ENCODE data around the gene SP9.

SP9 gene

DNA sequence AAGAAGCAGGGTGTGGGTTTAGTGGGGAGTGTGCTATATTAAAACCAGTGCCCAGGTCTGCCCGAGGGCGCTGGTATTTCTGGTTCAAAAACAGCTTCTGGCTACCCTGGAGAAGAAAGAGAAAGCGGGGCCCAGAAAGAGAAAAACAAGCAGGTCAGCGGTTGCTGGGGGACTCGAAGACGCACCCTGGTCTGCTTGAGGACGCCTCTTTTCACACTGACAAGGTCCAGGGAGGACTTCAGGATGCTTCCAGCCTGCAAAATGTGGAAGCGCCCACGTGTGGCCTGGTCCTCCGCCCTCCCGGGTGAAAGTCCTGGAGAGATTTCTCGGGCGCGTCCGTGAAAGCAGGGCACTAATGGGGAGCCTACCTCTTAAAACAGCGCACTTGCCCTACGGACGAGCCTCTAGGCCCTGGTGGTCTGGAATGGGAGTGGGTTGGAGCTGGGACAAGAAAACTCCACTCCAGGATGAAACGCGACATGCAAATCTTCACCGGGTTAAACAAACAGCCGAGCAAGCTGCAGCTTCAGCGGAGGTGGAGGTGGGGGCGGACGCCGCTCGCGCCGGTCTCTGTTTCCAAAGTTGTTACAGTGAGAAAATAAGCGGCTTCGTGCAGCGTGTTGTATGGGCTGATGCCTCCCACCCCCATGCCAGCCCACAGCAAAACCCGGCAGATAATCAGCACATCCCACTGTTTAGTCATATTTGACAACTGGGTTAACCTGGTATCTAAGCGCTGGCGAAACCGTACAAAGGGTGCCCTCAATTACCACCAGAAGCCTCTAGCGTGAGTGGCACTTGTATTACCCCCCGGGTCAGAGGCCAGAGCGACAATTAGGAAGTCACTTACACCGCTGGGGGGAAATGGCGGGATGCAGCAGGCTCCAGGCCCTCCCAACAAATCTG lies 1.1 kb upstream of the SP9 start:
- peak; percentile 35 for DNase-seq

DNA sequence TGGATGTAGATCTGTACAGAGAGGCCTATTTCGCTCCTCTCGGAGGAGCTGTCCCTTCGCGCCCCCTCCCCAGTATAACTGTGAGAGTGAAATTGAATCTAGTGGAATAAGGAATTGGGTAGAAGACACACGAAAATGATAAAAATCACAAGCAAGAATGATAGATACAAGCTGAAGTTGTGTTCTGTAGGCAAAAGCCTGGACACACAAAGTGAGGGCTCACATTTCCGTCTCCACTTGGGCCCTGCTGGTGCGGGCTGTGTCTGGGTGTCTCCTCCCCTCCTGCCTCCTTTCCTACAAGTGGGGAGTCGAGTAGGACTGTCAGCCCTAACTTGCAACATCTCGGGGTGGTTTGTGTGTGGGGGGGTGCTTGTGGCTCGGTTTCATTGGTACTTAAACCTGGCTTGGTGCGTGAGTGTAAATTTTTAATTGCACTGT lies 457 bp upstream of the SP9 start:
- peak; percentile 52 for DNase-seq

DNA sequence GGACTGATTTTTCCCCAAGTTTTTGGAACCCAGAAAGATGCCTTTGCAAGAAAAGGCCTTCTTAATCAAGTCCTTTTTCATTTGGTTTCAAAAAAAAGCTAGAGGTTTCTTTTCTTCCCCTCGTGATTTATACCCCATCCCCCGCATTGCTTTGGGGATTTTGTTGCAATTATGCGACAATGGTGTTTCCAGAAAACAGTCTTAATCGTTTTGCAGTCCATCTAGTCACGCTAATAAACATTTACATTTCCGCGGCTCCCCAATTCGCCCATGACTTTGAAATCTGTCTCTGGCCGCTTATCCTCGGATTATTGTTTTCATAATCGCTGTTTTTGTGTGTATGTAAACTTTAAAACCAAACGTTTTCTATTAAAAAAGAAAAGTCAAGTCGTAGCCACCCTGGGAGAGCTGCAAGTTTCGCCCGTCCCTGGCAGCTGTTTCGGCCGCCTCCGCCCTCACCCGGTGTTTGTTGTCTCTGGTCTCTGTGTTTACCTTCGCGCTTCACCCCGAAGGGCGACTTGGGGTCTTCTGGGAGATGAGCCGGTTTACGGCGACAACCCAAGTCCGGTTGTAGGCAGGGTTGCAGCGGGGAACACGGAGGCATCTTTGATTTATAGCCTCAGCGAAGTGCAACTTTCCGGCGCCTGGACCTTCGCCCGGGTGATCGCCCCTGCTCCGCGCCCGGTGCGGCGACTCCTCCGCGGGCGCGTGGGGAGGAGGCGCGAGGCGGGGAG lies 667 bp downstream of the SP9 start:
- DNase-seq = peak; percentile 48

GRCh38 chr2:174335988-174336500 lies 1.3 kb downstream of the SP9 start:
- peak; percentile 62 for DNase-seq

- DNase-seq = peak; percentile 78
These were observed 2.0 kb downstream of the SP9 start for GRCh38 chr2:174336501-174337336.

DNA sequence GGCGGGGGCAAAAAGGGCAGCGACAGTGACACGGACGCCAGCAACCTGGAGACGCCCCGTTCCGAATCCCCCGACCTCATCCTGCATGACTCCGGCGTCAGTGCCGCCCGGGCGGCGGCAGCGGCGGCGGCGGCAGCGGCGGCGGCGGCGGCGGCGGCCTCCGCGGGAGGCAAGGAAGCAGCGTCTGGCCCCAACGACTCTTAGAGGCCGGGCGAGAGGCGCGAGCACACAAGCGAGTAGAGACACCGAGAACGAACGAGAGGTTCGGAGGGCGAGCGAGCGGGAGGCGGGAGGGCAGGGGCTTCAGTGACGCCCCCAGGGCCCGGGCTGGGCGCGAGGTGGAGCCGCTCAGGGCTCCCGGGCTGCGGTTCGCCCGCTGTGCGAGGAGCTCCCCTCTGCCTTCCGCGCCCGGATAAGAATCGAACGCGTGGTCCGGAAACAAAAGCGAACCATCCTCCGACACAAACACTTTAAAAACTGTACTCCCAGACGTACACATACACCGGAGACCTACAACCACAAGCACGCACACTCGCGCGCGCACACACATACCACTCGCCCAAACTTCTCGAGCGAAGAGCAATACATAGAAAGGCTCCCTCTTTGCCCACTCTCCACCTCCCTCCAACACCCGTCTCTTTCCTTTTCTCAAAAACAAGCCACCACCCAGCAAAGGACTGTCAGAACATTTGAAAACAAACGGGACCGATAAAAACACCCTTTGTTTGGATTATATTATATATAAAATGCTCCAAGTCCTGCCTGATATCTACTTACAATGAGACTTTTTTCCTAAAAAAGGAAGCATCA lies 2.8 kb downstream of the SP9 start:
- DNase-seq = peak; percentile 62

DNA sequence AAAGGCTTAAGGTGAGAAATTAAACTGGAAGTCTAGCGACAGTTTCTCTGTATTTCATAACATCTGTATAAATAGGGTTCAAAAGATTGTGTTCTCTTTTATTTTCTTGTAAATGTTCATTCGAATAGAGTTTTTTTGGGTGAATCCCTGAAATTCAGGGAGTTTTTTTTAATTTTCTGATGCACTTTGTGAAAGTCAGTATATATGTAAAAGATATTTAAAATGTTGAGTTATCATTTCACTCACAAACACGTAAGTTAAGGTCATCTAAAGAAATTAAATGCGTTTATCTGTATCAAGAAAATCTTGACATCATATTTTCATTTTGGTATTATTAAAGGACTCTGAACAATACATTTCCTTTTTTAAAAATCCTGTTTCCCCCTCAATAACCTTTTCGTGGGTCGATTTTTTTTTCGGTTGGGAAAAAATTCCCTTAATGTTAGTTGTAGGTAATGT lies 3.4 kb downstream of the SP9 start:
- DNase-seq = no peak

- no peak for DNase-seq
These were observed 4.2 kb downstream of the SP9 start for GRCh38 chr2:174338671-174339560.

DNA sequence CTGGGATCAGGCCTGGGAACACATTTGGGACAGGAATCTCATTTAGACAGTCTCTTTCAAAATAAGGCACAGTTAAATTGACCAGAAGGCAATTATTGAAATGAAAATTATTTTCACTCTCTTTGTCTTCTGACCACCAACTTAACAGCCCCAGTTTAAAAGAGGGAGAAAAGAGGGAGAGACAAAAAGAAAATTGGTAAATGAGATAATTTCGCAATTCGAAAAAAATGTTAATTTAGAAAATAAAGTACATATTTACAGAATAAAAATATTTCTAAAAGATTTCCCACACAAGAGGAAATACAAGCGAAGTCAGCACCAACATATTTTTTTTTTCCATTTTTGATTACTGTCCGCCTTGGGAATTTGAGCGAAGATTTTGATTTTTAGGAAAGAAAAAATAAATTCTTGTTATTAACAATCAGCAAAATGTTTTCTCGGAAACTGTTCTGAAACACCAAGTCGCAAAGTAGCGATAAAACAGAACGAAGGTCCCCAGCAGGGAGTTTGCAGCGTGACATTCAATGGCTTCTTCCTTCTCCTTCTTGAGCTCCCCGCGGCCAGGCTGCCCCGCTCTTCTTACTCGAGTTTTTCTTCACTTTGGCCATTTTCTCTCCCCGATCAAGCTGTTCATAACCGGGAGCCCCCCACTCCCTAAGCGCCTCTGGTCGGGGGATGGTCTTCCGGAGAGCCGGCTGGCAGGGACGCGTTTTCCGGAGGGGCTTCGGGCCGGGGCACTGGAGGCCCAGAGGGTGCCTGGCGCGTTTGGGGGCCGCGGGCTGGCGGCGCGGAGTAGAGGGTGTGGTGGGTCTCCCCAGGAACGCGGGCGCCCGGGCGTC lies 5.0 kb downstream of the SP9 start:
- peak; percentile 32 for DNase-seq

DNA sequence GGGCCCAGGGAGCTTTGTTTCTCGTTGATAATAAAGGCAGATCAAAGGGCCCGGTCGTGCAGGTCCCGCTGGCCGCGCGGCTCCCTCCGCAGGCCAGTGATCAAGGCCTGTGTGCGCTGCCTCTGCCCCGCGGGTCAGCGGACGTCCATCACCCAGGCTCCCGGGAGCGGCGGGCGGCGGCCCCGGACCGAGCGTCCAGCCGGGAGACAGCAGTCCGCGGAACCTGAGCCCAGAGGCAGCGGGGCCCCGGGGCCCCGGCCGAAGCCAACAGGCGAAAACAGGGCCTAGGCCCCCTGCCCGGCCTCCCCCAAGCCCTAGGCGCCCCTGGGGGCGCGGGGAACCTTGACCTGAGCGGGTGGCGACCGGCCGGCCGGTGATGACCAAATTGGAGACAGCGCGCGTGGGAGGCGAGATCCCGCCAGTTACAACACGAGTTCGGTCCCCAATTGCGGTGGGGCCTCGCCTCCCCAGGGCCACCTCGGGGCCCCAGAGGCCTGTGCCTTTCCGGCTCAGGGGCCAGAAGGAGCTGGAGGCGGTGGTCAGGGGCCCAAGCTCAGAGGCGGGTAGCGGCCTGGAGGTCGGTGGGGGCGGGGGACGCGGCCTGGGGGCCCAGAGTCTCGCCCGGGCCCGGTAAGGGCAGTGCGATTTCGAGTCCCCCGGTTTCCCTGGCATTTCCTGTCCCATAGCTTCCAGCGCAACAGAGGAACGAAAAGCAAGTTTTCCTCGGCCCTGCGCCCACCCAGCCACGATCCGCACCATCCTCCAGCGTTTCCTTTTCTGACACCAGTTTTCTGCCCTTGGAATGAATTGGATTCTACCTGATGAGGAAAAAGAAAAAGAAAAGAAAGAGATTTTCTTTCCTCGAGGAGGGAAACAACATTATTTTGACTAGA lies 5.9 kb downstream of the SP9 start:
- peak; percentile 61 for DNase-seq

DNA sequence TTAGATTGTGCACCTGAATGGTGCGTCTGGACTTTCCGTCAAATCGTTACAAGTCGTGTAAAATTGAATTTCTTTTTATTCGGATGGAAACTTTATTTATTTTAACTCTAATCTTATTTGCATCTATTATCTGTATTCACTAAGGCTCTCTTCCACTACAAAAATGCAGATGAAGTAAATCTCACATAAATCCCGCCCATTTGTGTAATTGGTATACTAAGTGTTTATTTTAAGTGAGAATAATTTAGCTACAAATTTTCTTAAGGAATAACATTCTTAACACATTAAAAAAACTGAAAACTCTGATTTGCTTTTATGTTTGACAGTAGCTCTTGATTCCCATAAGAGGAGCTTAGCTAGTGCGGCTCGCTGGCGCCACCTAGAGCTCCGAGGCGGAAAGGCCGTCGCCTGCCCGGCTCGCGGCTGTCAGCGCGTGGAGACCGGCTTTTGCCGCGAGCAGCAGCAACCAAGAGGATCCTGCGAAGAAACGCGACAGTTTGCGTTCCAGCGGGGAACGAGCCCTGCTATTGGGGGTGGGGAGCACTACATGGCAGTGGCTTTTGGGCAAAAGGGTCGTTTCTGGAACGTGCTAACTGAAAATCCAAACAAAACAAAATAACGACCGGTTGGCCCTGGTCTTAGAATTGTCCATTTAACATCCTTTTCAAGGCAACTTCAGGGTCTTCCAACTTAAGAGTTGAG lies 6.7 kb downstream of the SP9 start:
- DNase-seq = peak; percentile 89

DNA sequence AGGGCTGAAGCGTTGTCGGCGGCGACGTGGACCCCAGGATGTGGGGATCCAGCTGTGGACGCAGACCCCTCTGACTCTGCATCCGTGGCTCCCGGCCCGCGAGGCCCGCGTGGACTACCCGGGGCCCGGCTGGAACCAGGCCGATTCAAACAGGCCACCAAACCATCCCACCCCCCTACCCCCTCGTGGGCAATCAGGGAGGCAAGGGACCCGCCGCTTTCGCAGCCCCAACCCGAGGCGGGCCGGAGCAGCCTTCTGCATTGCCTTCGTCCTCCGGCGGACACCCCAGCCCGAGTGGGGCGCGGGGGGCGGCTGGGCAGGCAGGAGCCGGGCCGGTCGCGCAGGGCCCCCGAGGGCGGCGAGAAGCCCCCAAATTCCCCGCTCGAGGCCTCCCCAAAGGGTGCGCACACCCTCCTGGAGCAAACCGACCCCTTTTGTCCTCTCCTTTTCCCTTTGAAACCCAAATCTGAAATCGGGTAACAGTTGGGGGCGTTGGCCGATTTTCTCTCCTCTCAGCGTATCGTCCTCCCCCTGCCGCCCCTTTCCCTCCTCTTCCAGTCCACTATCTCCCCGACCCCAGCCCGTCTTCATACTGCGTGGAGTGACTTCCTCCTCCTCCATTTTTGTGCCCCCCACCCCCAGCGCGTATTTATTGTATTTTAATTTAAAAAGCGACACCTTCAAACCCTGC lies 7.4 kb downstream of the SP9 start:
- no peak for DNase-seq

GRCh38 chr2:174342686-174343342 lies 8.1 kb downstream of the SP9 start:
- peak; percentile 11 for DNase-seq

- DNase-seq = no peak
These were observed 8.5 kb downstream of the SP9 start for GRCh38 chr2:174343343-174343622.

DNA sequence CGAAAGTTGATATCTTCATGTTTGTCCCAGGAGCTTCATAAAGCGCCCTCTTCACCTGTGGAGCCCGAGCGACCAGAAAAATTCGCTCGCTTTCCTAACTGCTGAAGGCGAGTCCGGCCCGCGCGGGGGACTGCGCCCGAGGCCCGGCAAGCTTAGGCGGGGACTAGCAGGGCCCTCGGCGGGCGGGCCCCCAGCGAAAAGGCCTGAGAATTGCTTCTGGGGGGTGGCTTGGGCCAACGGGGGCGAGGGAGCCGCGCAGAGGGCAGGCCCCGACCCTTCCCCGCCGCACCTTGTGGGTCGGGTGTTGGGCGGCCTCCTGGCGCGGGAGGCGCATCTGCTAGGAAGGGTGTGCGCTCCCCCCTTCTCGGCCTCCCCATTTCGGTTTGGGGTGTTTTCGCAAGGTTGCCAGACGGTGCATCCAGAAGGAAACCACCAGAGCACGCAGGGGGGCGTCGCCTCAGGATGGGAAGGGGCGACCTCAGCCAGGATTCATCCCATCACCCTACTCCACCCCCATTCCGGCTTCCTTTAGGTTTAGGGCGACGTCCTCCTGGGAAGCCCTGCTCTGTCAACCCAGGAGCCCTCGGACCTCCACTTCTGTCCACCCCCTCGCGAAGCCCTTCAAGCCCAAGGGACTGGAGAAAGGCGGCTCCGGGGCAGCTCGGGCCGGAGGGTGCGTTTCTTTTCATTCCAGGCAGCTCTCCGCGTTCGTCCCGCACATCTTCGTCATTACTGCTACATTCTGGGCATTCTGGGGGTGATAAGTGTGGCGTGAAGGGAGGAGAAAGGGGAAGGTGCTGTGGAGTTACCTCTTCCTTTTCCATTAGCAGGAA lies 9.1 kb downstream of the SP9 start:
- DNase-seq = no peak

Data from NCI-H2227 treated with DMSO at 0.1 percent for 48 hours (cell line).